ENCODE measurements around the gene MYO9A. TPM values are rescaled to one million over a fixed set of nuclear protein-coding genes. Genes with fewer than 3 reads are reported as not detected.
A peak's percentile ranks its signal among the peaks of the same experiment; 100 is the strongest.

Gene MYO9A
- polyA plus RNA-seq, 1 experiment = 15.2 TPM

DNA sequence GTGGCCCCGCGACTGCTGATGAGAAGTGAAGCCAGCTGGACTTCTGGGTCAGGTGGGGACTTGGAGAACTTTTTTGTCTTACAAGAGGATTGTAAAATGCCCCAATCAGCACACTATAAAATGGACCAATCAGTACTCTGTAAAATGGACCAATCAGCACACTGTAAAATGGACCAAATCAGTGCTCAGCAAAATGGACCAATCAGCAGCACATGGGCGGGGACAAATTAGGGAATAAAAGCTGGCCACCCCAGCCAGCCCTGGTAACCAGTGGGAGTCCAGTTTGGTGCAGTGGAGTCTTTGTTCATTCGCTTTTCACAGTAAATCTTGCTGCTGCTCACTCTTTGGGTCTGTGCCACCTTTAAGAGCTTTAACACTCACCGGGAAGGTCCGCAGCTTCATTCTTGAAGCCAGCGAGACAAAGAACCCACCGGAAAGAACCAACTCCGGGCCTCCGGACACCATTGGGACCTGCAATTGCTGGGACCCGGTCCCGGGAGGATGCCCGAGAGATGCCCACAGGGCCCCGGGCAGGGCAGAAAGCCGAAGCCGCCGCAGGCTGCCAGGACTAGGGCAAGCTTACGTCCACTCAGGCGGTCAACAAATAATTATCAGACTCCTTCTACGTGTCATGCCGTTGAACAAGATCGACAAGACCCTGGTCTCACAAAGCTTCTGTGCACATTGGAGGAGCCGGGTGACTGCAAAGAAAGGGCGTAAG lies 315.9 kb downstream of the MYO9A start:
- Histone ChIP-seq H3K27me3 (ENCODE audit: control insufficient read depth, insufficient read depth, low read length) (no peaks in the 10 kb centered on the region), H3K9me3 (ENCODE audit: control insufficient read depth, insufficient read depth, low read length) (no peaks in the 10 kb centered on the region; the same call in 1 of the 2 replicates), H3K4me3 (ENCODE audit: low read depth, low read length) (no peak overlapping the region), H3K27ac (ENCODE audit: low read depth, low read length) (no peak overlapping the region)
- DNase-seq (ENCODE audit: low read depth, low spot score) = no peak
- ChIA-PET POLR2A (no interaction called here), CTCF (interaction anchor here (0.5 to 4.8 kb wide), 25 partner anchors 15 to 1045 kb away, joined by 3 to 75 read pairs (median 5); partner anchors contain the start of gene LRRC49)
- TF ChIP-seq, protein P1, sequence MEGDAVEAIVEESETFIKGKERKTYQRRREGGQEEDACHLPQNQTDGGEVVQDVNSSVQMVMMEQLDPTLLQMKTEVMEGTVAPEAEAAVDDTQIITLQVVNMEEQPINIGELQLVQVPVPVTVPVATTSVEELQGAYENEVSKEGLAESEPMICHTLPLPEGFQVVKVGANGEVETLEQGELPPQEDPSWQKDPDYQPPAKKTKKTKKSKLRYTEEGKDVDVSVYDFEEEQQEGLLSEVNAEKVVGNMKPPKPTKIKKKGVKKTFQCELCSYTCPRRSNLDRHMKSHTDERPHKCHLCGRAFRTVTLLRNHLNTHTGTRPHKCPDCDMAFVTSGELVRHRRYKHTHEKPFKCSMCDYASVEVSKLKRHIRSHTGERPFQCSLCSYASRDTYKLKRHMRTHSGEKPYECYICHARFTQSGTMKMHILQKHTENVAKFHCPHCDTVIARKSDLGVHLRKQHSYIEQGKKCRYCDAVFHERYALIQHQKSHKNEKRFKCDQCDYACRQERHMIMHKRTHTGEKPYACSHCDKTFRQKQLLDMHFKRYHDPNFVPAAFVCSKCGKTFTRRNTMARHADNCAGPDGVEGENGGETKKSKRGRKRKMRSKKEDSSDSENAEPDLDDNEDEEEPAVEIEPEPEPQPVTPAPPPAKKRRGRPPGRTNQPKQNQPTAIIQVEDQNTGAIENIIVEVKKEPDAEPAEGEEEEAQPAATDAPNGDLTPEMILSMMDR (IDR thresholded peaks at IDR 0.05; ENCODE audit: low read depth, low read length) = no peak

DNA sequence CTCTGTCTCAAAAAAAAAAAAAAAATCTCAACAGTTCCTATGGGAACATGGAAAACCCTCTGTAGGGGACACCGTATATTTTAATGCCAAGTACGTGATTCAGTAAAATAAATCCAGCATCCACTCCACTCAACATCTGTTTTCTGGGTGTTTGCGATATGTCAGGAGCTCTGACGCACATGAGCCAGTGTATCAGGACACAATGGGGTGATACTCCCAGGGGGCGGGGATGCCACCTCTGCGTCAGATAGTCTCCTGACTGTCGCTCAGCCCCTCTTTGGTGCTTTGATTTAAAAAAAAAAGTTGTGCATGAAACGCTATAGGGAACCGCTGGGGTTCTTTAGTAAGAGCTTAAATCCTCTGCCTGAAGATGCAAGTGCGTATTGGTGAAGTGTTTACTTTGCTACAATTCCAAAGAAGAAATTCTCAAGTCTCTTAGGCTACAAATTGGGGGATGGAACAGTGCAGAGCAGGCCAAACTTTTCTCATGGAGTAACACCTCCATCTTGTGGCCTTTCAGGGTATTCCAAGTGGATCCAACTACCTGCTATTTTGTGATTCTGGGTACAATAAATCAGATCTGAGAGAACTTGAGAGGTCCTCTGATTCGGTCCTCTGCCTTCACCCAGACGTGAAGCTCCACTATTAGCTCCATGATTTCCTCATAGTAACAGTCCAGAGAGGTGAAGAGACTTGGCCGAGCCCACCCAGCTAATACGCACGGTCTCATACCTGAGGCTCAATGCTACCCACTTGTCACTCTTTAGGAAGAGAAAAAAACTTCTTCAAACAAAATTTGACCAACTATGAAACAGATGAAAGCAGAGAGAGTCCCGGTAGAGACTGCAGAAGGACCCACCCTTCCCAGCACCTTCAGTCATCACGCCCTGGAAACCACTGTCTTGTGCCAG lies 316.9 kb downstream of the MYO9A start:
- TF ChIP-seq, protein P1 (IDR thresholded peaks at IDR 0.05; ENCODE audit: low read depth, low read length) = peak; percentile 88
- Histone ChIP-seq H3K9me3 (ENCODE audit: control insufficient read depth, insufficient read depth, low read length) (no peaks in the 10 kb centered on the region; the same call in 1 of the 2 replicates), H3K4me3 (ENCODE audit: low read depth, low read length) (no peak overlapping the region; the same call in 1 of the 2 replicates), H3K27me3 (ENCODE audit: control insufficient read depth, insufficient read depth, low read length) (no peaks in the 10 kb centered on the region), H3K27ac (ENCODE audit: low read depth, low read length) (peak overlapping the region; percentile 59)
- ChIA-PET CTCF (interaction anchor here (0.6 to 4.8 kb wide), 39 partner anchors 11 to 1044 kb away, joined by 3 to 75 read pairs (median 4); partner anchors contain the start of gene LRRC49), POLR2A (interaction anchor here (0.9 kb wide), 1 partner anchor 57 kb away, joined by 3 read pairs; no protein-coding TSS in a partner anchor)
- peak; percentile 67 for DNase-seq (ENCODE audit: low read depth, low spot score)

DNA sequence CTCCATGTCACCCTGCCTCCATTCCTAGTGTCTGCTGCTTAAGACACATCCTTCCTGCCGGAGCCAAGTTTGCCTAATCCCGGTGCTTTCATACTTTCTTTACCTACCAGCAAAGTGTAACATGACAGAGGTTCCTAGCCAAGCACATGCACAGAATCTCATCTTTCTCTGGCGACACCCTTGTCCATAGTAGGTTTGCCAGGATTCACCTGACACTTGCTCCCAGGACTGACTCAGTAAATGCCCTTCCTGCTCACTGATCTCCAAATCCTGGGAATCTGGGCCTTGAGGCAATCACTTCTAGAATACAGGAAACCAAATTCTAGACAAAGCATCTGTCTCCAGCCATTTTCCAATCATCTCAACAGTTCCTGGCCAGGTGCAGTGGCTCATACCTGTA lies 317.8 kb downstream of the MYO9A start:
- POLR2A ChIA-PET = interaction anchor here (0.7 kb wide), 1 partner anchor 91 kb away, joined by 11 read pairs; no protein-coding TSS in a partner anchor

DNA sequence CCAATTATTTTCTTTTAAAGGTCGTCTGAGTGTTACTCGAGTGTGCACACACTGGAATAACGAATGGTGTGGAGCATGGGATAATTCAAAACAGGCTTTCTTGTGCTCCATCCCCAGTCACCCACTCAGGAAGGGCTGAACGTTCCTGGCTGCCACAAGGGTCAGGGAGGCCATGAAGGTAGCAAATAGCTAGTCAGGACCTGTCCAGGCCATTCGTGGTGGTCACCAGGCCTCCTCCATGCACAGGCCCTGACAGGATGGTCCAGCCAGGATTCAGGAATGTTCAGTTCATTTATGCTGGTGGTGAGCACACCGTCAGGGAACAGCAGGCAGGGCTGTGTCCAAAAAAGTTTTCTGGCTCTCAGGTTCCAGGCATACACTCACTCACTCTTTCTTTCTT lies 319.3 kb downstream of the MYO9A start:
- CTCF ChIA-PET = interaction anchor here (0.8 to 1.6 kb wide), 3 partner anchors 9 to 46 kb away, joined by 3 to 8 read pairs (median 6); no protein-coding TSS in a partner anchor
- POLR2A ChIA-PET = no interaction called here

More for the DNA sequence above, 317.8 kb downstream of the MYO9A start:
- no peaks in the 10 kb centered on the region; the same call in 1 of the 2 replicates for H3K9me3 ChIP-seq (ENCODE audit: control insufficient read depth, insufficient read depth, low read length)
- no peak overlapping the region for H3K4me3 ChIP-seq (ENCODE audit: low read depth, low read length)
- TF ChIP-seq, protein P1 (IDR thresholded peaks at IDR 0.05; ENCODE audit: low read depth, low read length) = no peak
- CTCF ChIA-PET = interaction anchor here (0.6 to 4.8 kb wide), 13 partner anchors 22 to 692 kb away, joined by 3 to 75 read pairs (median 9); no protein-coding TSS in a partner anchor
- DNase-seq (ENCODE audit: low read depth, low spot score) = no peak
- H3K27ac ChIP-seq (ENCODE audit: low read depth, low read length) = no peak overlapping the region
- H3K27me3 ChIP-seq (ENCODE audit: control insufficient read depth, insufficient read depth, low read length) = no peaks in the 10 kb centered on the region

More for the DNA sequence above, 319.3 kb downstream of the MYO9A start:
- Histone ChIP-seq H3K9me3 (ENCODE audit: control insufficient read depth, insufficient read depth, low read length) (no peaks in the 10 kb centered on the region; the same call in 1 of the 2 replicates), H3K4me3 (ENCODE audit: low read depth, low read length) (no peak overlapping the region), H3K27me3 (ENCODE audit: control insufficient read depth, insufficient read depth, low read length) (no peaks in the 10 kb centered on the region), H3K27ac (ENCODE audit: low read depth, low read length) (no peak overlapping the region)
- TF ChIP-seq, protein P1 (IDR thresholded peaks at IDR 0.05; ENCODE audit: low read depth, low read length) = no peak
- DNase-seq (ENCODE audit: low read depth, low spot score) = no peak

All from AG04450 (cell line).